Posterior vena cava (tissue), 2 donors: ENCODE measurements around the gene ZNF804A. TPM values are rescaled to one million over a fixed set of nuclear protein-coding genes. Genes with fewer than 3 reads are reported as not detected.
A peak's percentile ranks its signal among the peaks of the same experiment; 100 is the strongest.

Experiments
- DNase-seq: peaks from one replicate; pipeline ENCODE4 v3.0.0-alpha.2; 2020; ENCODE audit warnings: low spot score
- intact Hi-C, 2 donors: fragments of 100-400 bp; cut with DNase I; formaldehyde crosslinking; loops; one replicate each; pipeline versions ENCODE4 v1.14.1 to v1.14.2; 2022 to 2023
- long read RNA-seq, 2 donors: library from polyadenylated mRNA; unstranded; transcript quantifications; one replicate each; pipeline ENCODE4 v2.0.0, GENCODE V29; 2020 to 2021
- total RNA-seq, 2 donors: library from RNA; stranded (reverse); fragmentation: NEBNext Ultra II Directional; extraction: Animal tissue kit (Norgen Biotek cat#: 25700); gene quantifications; one replicate each; pipeline ENCODE4 v1.2.1, GENCODE V29; 2021
- donor health status: DM: yes; HTN: yes; CAD: no.
- donor health status: DM: yes; HTN: yes; CAD: no.

Gene ZNF804A
- total RNA-seq = 1 to 10 TPM in 1 of 2 donors, under 1 TPM in 1; 0.76 to 1.2 TPM
- long read RNA-seq, donor 1, partial matches to known transcripts = 0 of 1 reads
- long read RNA-seq, donor 1, other reads (novel, unspliced or antisense) = 1 of 1 reads
- long read RNA-seq, donor 2 = 0 reads

- DNase-seq = peak; percentile 86
- intact Hi-C loops = no loop called here
Measured at GRCh38 chr2:184598316-184599053, at the start of gene ZNF804A. Gene ZNF804A, plus strand, starts transcription at chr2:184598529. Its CDS starts 431 bp downstream, at chr2:184598960.

- intact Hi-C loops = no loop called here
Measured at GRCh38 chr2:184549153-184549552, 49.2 kb upstream of the ZNF804A start.

GRCh38 chr2:184551626-184552025 is 46.7 kb upstream of the ZNF804A start:
- no peak for DNase-seq
- intact Hi-C loops = no loop called here

More at GRCh38 chr2:184549153-184549552, 49.2 kb upstream of the ZNF804A start:
- DNase-seq = no peak

- DNase-seq = no peak
- intact Hi-C loops = loop anchor here in 1 of 2 donors (5.0 kb wide), 1 partner anchor 1493 kb away; no protein-coding TSS in a partner anchor
Measured at GRCh38 chr2:184554736-184555135, 43.6 kb upstream of the ZNF804A start.

- intact Hi-C loops = loop anchor here in 1 of 2 donors (5.0 kb wide), 1 partner anchor 1492 kb away; no protein-coding TSS in a partner anchor
- no peak for DNase-seq
Measured at GRCh38 chr2:184555352-184555751, 43.0 kb upstream of the ZNF804A start.

GRCh38 chr2:184556639-184557038 is 41.7 kb upstream of the ZNF804A start:
- DNase-seq = no peak
- intact Hi-C loops = loop anchor here in 1 of 2 donors (5.0 kb wide), 1 partner anchor 1491 kb away; no protein-coding TSS in a partner anchor

- DNase-seq = no peak
- intact Hi-C loops = loop anchor here in 1 of 2 donors (5.0 kb wide), 1 partner anchor 1488 kb away; no protein-coding TSS in a partner anchor
Measured at GRCh38 chr2:184558713-184559464, 39.4 kb upstream of the ZNF804A start.

GRCh38 chr2:184560603-184561002 is 37.7 kb upstream of the ZNF804A start:
- no peak for DNase-seq
- intact Hi-C loops = no loop called here

GRCh38 chr2:184562532-184562931 is 35.8 kb upstream of the ZNF804A start:
- no peak for DNase-seq

GRCh38 chr2:184564092-184564491 is 34.2 kb upstream of the ZNF804A start:
- intact Hi-C loops = no loop called here
- no peak for DNase-seq

More at GRCh38 chr2:184562532-184562931, 35.8 kb upstream of the ZNF804A start:
- intact Hi-C loops = no loop called here

- intact Hi-C loops = no loop called here
- DNase-seq = no peak
Measured at GRCh38 chr2:184566716-184567115, 31.6 kb upstream of the ZNF804A start.

- DNase-seq = no peak
- intact Hi-C loops = no loop called here
Measured at GRCh38 chr2:184577056-184577455, 21.3 kb upstream of the ZNF804A start.

- DNase-seq = no peak
- intact Hi-C loops = no loop called here
Measured at GRCh38 chr2:184577743-184578142, 20.6 kb upstream of the ZNF804A start.

- no peak for DNase-seq
- intact Hi-C loops = no loop called here
Measured at GRCh38 chr2:184579226-184579625, 19.1 kb upstream of the ZNF804A start.

- no peak for DNase-seq
- intact Hi-C loops = no loop called here
Measured at GRCh38 chr2:184581391-184581790, 16.9 kb upstream of the ZNF804A start.

GRCh38 chr2:184589261-184589660 is 9.1 kb upstream of the ZNF804A start:
- intact Hi-C loops = no loop called here
- no peak for DNase-seq

GRCh38 chr2:184596819-184597411 is 1.4 kb upstream of the ZNF804A start:
- no peak for DNase-seq
- intact Hi-C loops = no loop called here

- peak; percentile 45 for DNase-seq
- intact Hi-C loops = no loop called here
Measured at GRCh38 chr2:184597571-184597991, 748 bp upstream of the ZNF804A start.

GRCh38 chr2:184598002-184598315 is 370 bp upstream of the ZNF804A start:
- intact Hi-C loops = no loop called here
- DNase-seq = no peak
